Measurements from ENCODE around the gene SLC9A3. TPM values are rescaled to one million over a fixed set of nuclear protein-coding genes. Genes with fewer than 3 reads are reported as not detected.

The SLC9A3 gene
- total and polyA plus RNA-seq, 4 donors = 0.94 to 3.8 (median 1.5) TPM

DNA sequence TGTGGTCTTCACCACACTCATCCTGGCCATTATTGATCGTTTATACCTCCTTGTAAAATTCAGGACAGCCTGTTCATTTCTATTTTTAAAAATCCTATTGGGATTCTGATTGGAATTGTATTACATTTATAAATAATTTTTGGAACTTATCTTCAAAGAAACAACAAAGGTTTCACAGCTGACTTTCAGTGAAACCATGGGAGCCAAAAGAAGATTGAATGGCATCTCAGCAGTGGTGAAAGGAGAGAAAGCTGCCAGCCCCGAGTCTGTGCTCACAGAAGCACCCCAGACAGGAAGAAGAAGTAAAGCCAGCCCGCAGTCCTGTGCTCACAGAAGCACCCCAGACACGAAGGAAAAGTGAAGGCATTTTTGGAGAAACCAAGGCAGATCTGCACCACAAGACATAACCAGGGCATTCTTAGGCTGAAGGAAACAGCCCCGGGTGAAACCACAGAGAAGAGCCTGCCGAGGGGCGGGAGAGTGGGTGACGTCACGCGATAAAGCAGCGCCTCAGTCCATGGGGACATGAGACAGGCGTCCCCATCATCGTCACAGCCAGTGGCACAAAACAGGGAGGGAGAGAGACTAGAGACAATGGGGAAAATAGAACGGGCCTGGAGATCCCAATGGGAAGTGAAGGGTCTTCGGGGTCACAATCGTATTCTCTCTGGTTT lies 42.5 kb upstream of the SLC9A3 start:
- Histone ChIP-seq H3K27ac (ENCODE audit: low read depth in 1 of 2, low read length in 1 of 2) (no peak overlapping the region), H3K36me3 (ENCODE audit: control insufficient read depth in 4 of 4, insufficient read depth in 4 of 4, low read length in 4 of 4) (no peaks in the 10 kb centered on the region), H3K4me3 (no peak overlapping the region), H3K27me3 (ENCODE audit: control insufficient read depth in 3 of 3, insufficient read depth in 3 of 3, low read length in 2 of 3) (peaks cover 14 to 18% (median 17%) of the 10 kb centered on the region in 3 donors), H3K4me1 (ENCODE audit: control insufficient read depth in 5 of 5, insufficient read depth in 5 of 5, low read length in 5 of 5) (no peaks in the 10 kb centered on the region), H3K9me3 (ENCODE audit: control insufficient read depth in 4 of 4, insufficient read depth in 3 of 4, low read length in 3 of 4) (peaks cover 0 to 7% (median 0%) of the 10 kb centered on the region in 4 donors), H3K9ac (ENCODE audit: insufficient read depth in 1 of 2, low read length in 2 of 2) (no peak overlapping the region)
- ATAC-seq (ENCODE audit: insufficient read depth, low FRiP score) (no peak), DNase-seq (peak in 1 of 3 donors; percentile 6)
- TF ChIP-seq, protein P1, sequence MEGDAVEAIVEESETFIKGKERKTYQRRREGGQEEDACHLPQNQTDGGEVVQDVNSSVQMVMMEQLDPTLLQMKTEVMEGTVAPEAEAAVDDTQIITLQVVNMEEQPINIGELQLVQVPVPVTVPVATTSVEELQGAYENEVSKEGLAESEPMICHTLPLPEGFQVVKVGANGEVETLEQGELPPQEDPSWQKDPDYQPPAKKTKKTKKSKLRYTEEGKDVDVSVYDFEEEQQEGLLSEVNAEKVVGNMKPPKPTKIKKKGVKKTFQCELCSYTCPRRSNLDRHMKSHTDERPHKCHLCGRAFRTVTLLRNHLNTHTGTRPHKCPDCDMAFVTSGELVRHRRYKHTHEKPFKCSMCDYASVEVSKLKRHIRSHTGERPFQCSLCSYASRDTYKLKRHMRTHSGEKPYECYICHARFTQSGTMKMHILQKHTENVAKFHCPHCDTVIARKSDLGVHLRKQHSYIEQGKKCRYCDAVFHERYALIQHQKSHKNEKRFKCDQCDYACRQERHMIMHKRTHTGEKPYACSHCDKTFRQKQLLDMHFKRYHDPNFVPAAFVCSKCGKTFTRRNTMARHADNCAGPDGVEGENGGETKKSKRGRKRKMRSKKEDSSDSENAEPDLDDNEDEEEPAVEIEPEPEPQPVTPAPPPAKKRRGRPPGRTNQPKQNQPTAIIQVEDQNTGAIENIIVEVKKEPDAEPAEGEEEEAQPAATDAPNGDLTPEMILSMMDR (IDR thresholded peaks at IDR 0.05; ENCODE audit: control extremely low read depth, extremely low read depth) = no peak
- 90 to 92% methylated on average over 16 of the region's 16 CpGs for WGBS, 2 donors

DNA sequence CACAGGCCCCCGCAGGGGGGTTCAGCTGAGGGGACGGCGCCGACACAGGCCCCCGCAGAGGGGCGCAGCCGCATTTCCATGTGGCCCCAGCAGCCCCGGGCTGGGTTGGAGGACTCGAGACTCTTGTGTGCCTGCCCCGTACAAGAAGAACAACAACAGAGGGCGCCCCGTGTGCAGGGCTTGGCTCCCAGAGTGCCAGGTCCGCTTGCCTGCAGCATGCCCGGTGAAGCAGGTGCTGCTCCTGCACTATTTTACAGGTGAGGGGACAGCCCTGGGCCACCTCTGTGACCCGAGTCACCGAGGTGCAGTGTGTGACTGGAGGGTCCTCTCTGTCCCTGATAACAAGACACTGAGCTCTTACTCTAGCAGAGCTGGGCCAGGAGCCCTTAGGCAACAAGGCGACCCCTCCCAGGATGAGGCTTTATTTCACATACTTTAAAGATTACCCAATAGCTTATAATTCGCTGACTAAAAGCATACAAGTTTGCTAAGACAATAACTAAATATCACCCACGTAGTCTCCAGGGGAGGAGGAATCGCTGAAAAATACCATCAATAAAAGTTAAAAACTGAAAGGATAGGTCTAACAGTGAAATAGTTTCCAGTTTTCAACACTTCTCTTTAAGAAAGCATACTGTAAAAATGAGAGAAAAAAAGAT lies 41.7 kb upstream of the SLC9A3 start:
- peaks cover 0 to 5% (median 0%) of the 10 kb centered on the region in 5 donors for H3K4me1 ChIP-seq (ENCODE audit: control insufficient read depth in 5 of 5, insufficient read depth in 5 of 5, low read length in 5 of 5)
- H3K9ac ChIP-seq (ENCODE audit: insufficient read depth in 1 of 2, low read length in 2 of 2) = no peak overlapping the region
- H3K9me3 ChIP-seq (ENCODE audit: control insufficient read depth in 4 of 4, insufficient read depth in 3 of 4, low read length in 3 of 4) = peaks cover 0 to 7% (median 0%) of the 10 kb centered on the region in 4 donors
- DNase-seq (peak in 2 of 3 donors; percentile 25 to 31), ATAC-seq (ENCODE audit: insufficient read depth, low FRiP score) (no peak)
- H3K27me3 ChIP-seq (ENCODE audit: control insufficient read depth in 3 of 3, insufficient read depth in 3 of 3, low read length in 2 of 3) = peaks cover 17 to 24% (median 18%) of the 10 kb centered on the region in 3 donors
- H3K36me3 ChIP-seq (ENCODE audit: control insufficient read depth in 4 of 4, insufficient read depth in 4 of 4, low read length in 4 of 4) = no peaks in the 10 kb centered on the region
- H3K4me3 ChIP-seq = no peak overlapping the region
- H3K27ac ChIP-seq (ENCODE audit: low read depth in 1 of 2, low read length in 1 of 2) = no peak overlapping the region
- 33 to 39% methylated on average over 20 of the region's 20 CpGs for WGBS, 2 donors
- TF ChIP-seq, protein P1 (IDR thresholded peaks at IDR 0.05; ENCODE audit: control extremely low read depth, extremely low read depth) = no peak

DNA sequence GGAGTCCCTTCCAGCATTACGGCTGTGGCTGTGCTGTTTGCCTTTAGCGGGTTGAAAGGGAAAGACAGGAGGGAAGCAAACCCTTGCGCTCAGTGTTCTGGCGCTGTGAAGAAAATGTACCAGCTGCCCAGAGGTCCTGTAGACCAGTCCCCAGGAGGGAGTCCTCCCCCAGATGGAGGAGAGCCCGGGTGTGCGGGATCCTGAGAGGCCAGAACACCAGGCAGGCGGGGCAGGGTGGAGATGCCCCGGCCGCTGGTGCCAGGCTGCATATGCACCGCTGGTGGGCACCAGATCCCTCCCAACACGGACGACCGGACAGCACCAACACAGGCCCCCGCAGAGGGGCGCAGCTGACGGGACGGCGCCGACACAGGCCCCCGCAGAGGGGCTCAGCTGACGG lies 37.2 kb upstream of the SLC9A3 start:
- WGBS, 2 donors = 52 to 69% methylated on average over 21 of the region's 21 CpGs

More for the DNA sequence above, 37.2 kb upstream of the SLC9A3 start:
- ATAC-seq (ENCODE audit: insufficient read depth, low FRiP score) (no peak), DNase-seq (peak; percentile 51 to 71 (median 68))
- no peak overlapping the region for H3K27ac ChIP-seq (ENCODE audit: low read depth in 1 of 2, low read length in 1 of 2)
- H3K4me1 ChIP-seq (ENCODE audit: control insufficient read depth in 5 of 5, insufficient read depth in 5 of 5, low read length in 5 of 5) = peaks cover 0 to 5% (median 0%) of the 10 kb centered on the region in 5 donors
- no peak overlapping the region for H3K9ac ChIP-seq (ENCODE audit: insufficient read depth in 1 of 2, low read length in 2 of 2)
- H3K36me3 ChIP-seq (ENCODE audit: control insufficient read depth in 4 of 4, insufficient read depth in 4 of 4, low read length in 4 of 4) = no peaks in the 10 kb centered on the region
- peaks cover 8 to 24% (median 13%) of the 10 kb centered on the region in 3 donors for H3K27me3 ChIP-seq (ENCODE audit: control insufficient read depth in 3 of 3, insufficient read depth in 3 of 3, low read length in 2 of 3)
- TF ChIP-seq, protein P1 (IDR thresholded peaks at IDR 0.05; ENCODE audit: control extremely low read depth, extremely low read depth) = no peak
- H3K9me3 ChIP-seq (ENCODE audit: control insufficient read depth in 4 of 4, insufficient read depth in 3 of 4, low read length in 3 of 4) = peaks cover 0 to 2% (median 0%) of the 10 kb centered on the region in 4 donors
- H3K4me3 ChIP-seq = no peak overlapping the region

Data from lung (tissue), 12 donors.